ENCODE measurements around the gene LYPD6B. TPM values are rescaled to one million over a fixed set of nuclear protein-coding genes. Genes with fewer than 3 reads are reported as not detected.

LYPD6B gene
- total RNA-seq, 1 donor: 2.5 TPM

DNA sequence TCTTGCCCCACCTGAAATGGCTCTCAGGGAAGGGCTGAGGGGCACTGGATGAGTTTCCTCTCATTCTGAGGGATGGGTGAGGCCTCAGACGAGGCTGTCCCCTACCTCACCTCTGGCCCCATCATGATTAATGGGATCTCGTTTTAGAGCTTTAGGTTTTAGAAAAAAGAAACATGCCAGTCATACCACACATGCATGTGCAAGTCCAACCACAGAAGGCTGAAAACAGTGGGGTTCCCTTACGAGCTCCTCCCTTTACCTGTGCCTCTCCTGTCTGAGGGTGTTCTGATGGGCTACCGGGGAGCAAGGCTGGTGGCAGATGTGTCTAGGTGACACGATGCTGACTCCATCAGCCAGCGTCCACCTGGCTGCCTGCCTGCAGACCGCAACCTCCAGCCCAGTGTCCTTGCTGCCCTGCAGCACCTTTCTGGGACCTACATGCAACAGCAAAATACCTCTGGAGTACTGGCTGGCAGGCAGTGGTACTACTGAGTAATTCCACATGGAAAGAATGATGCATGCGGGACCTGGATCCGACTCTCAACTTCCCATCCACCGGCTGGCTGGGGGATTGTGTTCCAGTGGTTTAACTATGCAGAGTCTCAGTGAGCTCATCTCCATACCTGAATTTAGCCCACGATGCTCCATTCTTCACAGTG, 9.1 kb upstream of the LYPD6B start:
- Histone ChIP-seq H3K4me3 (ENCODE audit: insufficient read depth, low read length) (no peak overlapping the region), H3K79me2 (ENCODE audit: insufficient read depth, low read length) (no peaks in the 10 kb centered on the region), H2AFZ (ENCODE audit: low read length) (no peak overlapping the region), H3K36me3 (ENCODE audit: insufficient read depth, low read length) (no peaks in the 10 kb centered on the region), H3K9me3 (ENCODE audit: low read depth, low read length) (no peaks in the 10 kb centered on the region), H3K27me3 (ENCODE audit: insufficient read depth, low read length) (peaks cover 11% of the 10 kb centered on the region), H3K27ac (ENCODE audit: low read depth, low read length) (no peak overlapping the region), H3K4me1 (ENCODE audit: insufficient read depth, low read length) (no peaks in the 10 kb centered on the region), H4K20me1 (ENCODE audit: insufficient read depth, low read length) (no peaks in the 10 kb centered on the region), H3K4me2 (ENCODE audit: insufficient read depth, low read length) (no peak overlapping the region)
- TF ChIP-seq, protein P1, sequence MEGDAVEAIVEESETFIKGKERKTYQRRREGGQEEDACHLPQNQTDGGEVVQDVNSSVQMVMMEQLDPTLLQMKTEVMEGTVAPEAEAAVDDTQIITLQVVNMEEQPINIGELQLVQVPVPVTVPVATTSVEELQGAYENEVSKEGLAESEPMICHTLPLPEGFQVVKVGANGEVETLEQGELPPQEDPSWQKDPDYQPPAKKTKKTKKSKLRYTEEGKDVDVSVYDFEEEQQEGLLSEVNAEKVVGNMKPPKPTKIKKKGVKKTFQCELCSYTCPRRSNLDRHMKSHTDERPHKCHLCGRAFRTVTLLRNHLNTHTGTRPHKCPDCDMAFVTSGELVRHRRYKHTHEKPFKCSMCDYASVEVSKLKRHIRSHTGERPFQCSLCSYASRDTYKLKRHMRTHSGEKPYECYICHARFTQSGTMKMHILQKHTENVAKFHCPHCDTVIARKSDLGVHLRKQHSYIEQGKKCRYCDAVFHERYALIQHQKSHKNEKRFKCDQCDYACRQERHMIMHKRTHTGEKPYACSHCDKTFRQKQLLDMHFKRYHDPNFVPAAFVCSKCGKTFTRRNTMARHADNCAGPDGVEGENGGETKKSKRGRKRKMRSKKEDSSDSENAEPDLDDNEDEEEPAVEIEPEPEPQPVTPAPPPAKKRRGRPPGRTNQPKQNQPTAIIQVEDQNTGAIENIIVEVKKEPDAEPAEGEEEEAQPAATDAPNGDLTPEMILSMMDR (IDR thresholded peaks at IDR 0.05; ENCODE audit: extremely low read depth, low read depth, low read length): no peak
- DNase-seq (ENCODE audit: insufficient read length, low spot score, missing footprints): no peak

DNA sequence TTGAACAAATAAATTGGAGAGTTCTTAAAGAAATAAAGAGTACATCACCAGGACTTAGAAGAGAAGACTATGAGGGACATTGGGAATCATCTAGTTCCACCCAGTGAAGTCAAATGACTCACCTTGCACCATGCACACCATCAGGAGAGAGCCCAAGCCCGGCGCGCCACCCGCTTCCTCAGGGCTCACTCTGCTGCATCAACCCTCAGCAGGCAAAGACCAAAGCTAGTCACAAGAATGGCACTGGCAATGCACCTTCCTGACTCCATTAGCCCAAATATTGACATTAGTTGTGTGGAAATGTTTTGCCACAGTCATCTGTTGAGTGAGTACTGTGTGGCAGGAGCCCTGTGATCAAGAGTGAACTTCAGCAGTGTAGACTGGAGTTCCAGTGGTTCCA, 7.1 kb upstream of the LYPD6B start:
- Histone ChIP-seq H3K27ac (ENCODE audit: low read depth, low read length) (no peak overlapping the region), H2AFZ (ENCODE audit: low read length) (no peak overlapping the region), H4K20me1 (ENCODE audit: insufficient read depth, low read length) (no peaks in the 10 kb centered on the region), H3K4me1 (ENCODE audit: insufficient read depth, low read length) (no peaks in the 10 kb centered on the region), H3K9me3 (ENCODE audit: low read depth, low read length) (no peaks in the 10 kb centered on the region), H3K4me2 (ENCODE audit: insufficient read depth, low read length) (no peak overlapping the region), H3K79me2 (ENCODE audit: insufficient read depth, low read length) (no peaks in the 10 kb centered on the region), H3K27me3 (ENCODE audit: insufficient read depth, low read length) (peaks cover 11% of the 10 kb centered on the region), H3K36me3 (ENCODE audit: insufficient read depth, low read length) (no peaks in the 10 kb centered on the region), H3K4me3 (ENCODE audit: insufficient read depth, low read length) (no peak overlapping the region)
- TF ChIP-seq, protein P1 (IDR thresholded peaks at IDR 0.05; ENCODE audit: extremely low read depth, low read depth, low read length): no peak
- no peak for DNase-seq (ENCODE audit: insufficient read length, low spot score, missing footprints)

DNA sequence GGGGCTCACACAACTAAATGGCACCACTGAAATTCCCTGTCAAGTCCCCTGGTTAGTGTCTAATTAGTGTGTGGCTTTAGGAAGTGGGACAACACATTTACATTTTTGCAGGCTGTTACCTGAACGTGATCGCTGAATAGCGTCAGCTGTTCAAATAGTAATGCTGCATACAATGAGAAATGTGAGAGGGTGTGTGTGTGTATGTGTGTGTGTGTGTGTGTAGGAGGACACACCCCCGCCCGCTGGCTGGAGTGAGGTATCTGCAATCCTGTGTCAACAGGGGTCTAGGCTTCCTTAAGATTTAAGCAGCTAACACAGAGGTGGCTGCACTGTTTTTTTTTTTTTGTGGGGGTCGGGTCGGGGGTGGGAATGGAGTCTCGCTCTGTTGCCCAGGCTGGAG, 4.8 kb upstream of the LYPD6B start:
- TF ChIP-seq, protein P1 (IDR thresholded peaks at IDR 0.05; ENCODE audit: extremely low read depth, low read depth, low read length): no peak
- no peak for DNase-seq (ENCODE audit: insufficient read length, low spot score, missing footprints)

DNA sequence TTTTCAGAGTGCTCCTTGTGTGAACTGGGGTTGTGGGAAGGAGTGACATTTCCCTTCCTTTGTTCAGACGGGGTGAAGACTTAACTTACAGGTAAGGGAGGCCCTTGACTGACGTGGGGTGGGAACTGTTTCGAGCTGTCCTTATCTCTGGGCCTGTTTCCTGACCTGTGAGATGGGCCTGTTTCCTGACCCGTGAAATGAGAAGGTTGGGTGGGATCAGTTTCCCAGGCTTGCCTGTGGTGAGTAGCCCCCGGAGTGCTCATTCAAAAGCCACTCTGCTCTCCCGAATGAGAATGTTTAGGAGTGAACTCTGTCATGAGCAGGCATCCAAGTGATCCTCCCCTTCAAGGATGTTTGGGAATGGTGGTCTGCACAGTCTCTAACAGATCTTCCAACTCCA, 4.1 kb upstream of the LYPD6B start:
- no peaks in the 10 kb centered on the region for H4K20me1 ChIP-seq (ENCODE audit: insufficient read depth, low read length)
- no peak overlapping the region for H3K27ac ChIP-seq (ENCODE audit: low read depth, low read length)
- TF ChIP-seq, protein P1 (IDR thresholded peaks at IDR 0.05; ENCODE audit: extremely low read depth, low read depth, low read length): no peak
- H3K79me2 ChIP-seq (ENCODE audit: insufficient read depth, low read length): no peaks in the 10 kb centered on the region
- no peak overlapping the region for H3K4me2 ChIP-seq (ENCODE audit: insufficient read depth, low read length)
- no peaks in the 10 kb centered on the region for H3K9me3 ChIP-seq (ENCODE audit: low read depth, low read length)
- no peak overlapping the region for H2AFZ ChIP-seq (ENCODE audit: low read length)
- H3K36me3 ChIP-seq (ENCODE audit: insufficient read depth, low read length): no peaks in the 10 kb centered on the region
- peaks cover 22% of the 10 kb centered on the region for H3K27me3 ChIP-seq (ENCODE audit: insufficient read depth, low read length)
- no peak overlapping the region for H3K4me3 ChIP-seq (ENCODE audit: insufficient read depth, low read length)
- no peak for DNase-seq (ENCODE audit: insufficient read length, low spot score, missing footprints)
- no peaks in the 10 kb centered on the region for H3K4me1 ChIP-seq (ENCODE audit: insufficient read depth, low read length)

More for the DNA sequence above, 4.8 kb upstream of the LYPD6B start:
- no peaks in the 10 kb centered on the region for H3K36me3 ChIP-seq (ENCODE audit: insufficient read depth, low read length)
- H3K27ac ChIP-seq (ENCODE audit: low read depth, low read length): no peak overlapping the region
- no peaks in the 10 kb centered on the region for H3K4me1 ChIP-seq (ENCODE audit: insufficient read depth, low read length)
- H2AFZ ChIP-seq (ENCODE audit: low read length): no peak overlapping the region
- H4K20me1 ChIP-seq (ENCODE audit: insufficient read depth, low read length): no peaks in the 10 kb centered on the region
- no peaks in the 10 kb centered on the region for H3K79me2 ChIP-seq (ENCODE audit: insufficient read depth, low read length)
- H3K9me3 ChIP-seq (ENCODE audit: low read depth, low read length): no peaks in the 10 kb centered on the region
- H3K4me2 ChIP-seq (ENCODE audit: insufficient read depth, low read length): no peak overlapping the region
- no peak overlapping the region for H3K4me3 ChIP-seq (ENCODE audit: insufficient read depth, low read length)
- H3K27me3 ChIP-seq (ENCODE audit: insufficient read depth, low read length): peaks cover 17% of the 10 kb centered on the region

All from osteoblast (primary cell).